Measurements from ENCODE around the gene SGSH. TPM values are rescaled to one million over a fixed set of nuclear protein-coding genes. Genes with fewer than 3 reads are reported as not detected.

Gene SGSH
- total RNA-seq, 1 experiment from 2014 or later, result 19.8 TPM

- WGBS (ENCODE audit: extremely low coverage, insufficient read length, low lambda C conversion rate), result no CpG with 5 or more reads among the region's 8 CpGs
- Histone ChIP-seq H3K9me3 (ENCODE audit: control insufficient read depth, low read depth, low read length) (no peaks in the 10 kb centered on the region), H3K14ac (ENCODE audit: insufficient read depth, low read length) (no peak overlapping the region), H3K56ac (ENCODE audit: insufficient read length, low read depth, low read length) (no peak overlapping the region), H2AFZ (ENCODE audit: low read length) (no peak overlapping the region), H4K91ac (ENCODE audit: insufficient read length, low read depth, low read length) (no peak overlapping the region), H2AK5ac (ENCODE audit: insufficient read length, low read length) (no peak overlapping the region), H3K4ac (ENCODE audit: low read depth, low read length) (no peak overlapping the region), H3K4me1 (ENCODE audit: insufficient read depth, low read length) (peaks cover 10% of the 10 kb centered on the region; the same call in 1 of the 2 replicates), H2BK12ac (ENCODE audit: insufficient read length, low read depth, low read length) (no peak overlapping the region), H3K79me1 (ENCODE audit: insufficient read depth, low read depth, low read length, poor library complexity, severe bottlenecking) (no peaks in the 10 kb centered on the region), H2BK20ac (ENCODE audit: low read depth, low read length, poor library complexity, severe bottlenecking) (no peak overlapping the region), H3K27ac (ENCODE audit: insufficient read length, low read depth, low read length) (peak overlapping the region; percentile 77), H3K79me2 (ENCODE audit: insufficient read depth, low read length) (no peaks in the 10 kb centered on the region), H3K23me2 (ENCODE audit: insufficient read length, low read depth, low read length, poor library complexity, severe bottlenecking) (no peaks in the 10 kb centered on the region), H3K27me3 (ENCODE audit: insufficient read depth, low read length) (no peaks in the 10 kb centered on the region), H3K9ac (ENCODE audit: extremely low read depth, insufficient read length, low read length) (no peak overlapping the region), H4K5ac (ENCODE audit: insufficient read length, low read depth, low read length) (no peak overlapping the region), H2BK5ac (ENCODE audit: insufficient read length, low read length) (no peak overlapping the region), H4K8ac (replicated peaks; ENCODE audit: insufficient read length, low read depth, low read length) (no peak overlapping the region), H4K20me1 (ENCODE audit: control insufficient read depth, insufficient read depth, insufficient read length) (no peaks in the 10 kb centered on the region), H3T11ph (ENCODE audit: low read length) (no peak overlapping the region), H2BK15ac (ENCODE audit: low read depth, low read length) (no peak overlapping the region), H3K23ac (ENCODE audit: insufficient read length, low read depth, low read length) (no peak overlapping the region), H3K18ac (ENCODE audit: insufficient read length, low read depth, low read length) (no peak overlapping the region), H3K4me2 (ENCODE audit: insufficient read depth, insufficient read length, low read length) (peak overlapping the region; percentile 31), H2BK120ac (ENCODE audit: low read depth, low read length, poor library complexity, severe bottlenecking) (no peak overlapping the region)
- no peak for DNase-seq
- Mint-ChIP-seq H3K4me1 (peaks cover 38 to 46% of the 10 kb centered on the region in 2 experiments), H3K27me3 (ENCODE audit: low read depth) (no peaks in the 10 kb centered on the region), H3K9me3 (no peaks in the 10 kb centered on the region; a peak in 1 of 5 replicates), H3K36me3 (ENCODE audit: insufficient read depth in 1 of 3, low read depth in 3 of 3) (peaks cover 12 to 17% (median 13%) of the 10 kb centered on the region in 3 experiments), H3K4me3 (peak overlapping the region; percentile 67 to 88), H3K27ac (peak overlapping the region; percentile 83 to 87 (median 83))
- no peak for TF ChIP-seq CTCF (conservative IDR thresholded peaks at IDR 0.05)
Observed at GRCh38 chr17:80261895-80262279, 41.8 kb upstream of the SGSH start.
